NB4 (cell line): ENCODE data around the gene SIRT7.

Source experiments
- DNase-seq: peaks from one replicate; pipeline ENCODE4 v3.0.0; 2010; ENCODE audit warnings: low read depth
- H3K4me3 ChIP-seq: one replicate; pipeline ENCODE4 v1.5.1; 2011; ENCODE audit warnings: mild to moderate bottlenecking, low read depth, low read length, moderate library complexity
- MYC ChIP-seq: IDR thresholded peaks from 2 replicates; pipeline ENCODE4 v1.6.1; 2011; ENCODE audit warnings: low read depth, low read length
- POLR2A ChIP-seq: IDR thresholded peaks from 2 replicates; pipeline ENCODE4 v1.6.1; 2011; ENCODE audit warnings: mild to moderate bottlenecking; ENCODE audit not compliant: insufficient read length; ENCODE audit errors: extremely low read depth
- TF ChIP-seq, protein P1 (sequence below): IDR thresholded peaks from 2 replicates; pipeline ENCODE4 v1.6.1; 2011; ENCODE audit warnings: low read depth, low read length
- TF ChIP-seq, protein P2 (sequence below): IDR thresholded peaks from one replicate; pipeline ENCODE4 v1.5.1; 2012; ENCODE audit warnings: low read depth, low read length

Gene SIRT7, protein sequence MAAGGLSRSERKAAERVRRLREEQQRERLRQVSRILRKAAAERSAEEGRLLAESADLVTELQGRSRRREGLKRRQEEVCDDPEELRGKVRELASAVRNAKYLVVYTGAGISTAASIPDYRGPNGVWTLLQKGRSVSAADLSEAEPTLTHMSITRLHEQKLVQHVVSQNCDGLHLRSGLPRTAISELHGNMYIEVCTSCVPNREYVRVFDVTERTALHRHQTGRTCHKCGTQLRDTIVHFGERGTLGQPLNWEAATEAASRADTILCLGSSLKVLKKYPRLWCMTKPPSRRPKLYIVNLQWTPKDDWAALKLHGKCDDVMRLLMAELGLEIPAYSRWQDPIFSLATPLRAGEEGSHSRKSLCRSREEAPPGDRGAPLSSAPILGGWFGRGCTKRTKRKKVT

DNA sequence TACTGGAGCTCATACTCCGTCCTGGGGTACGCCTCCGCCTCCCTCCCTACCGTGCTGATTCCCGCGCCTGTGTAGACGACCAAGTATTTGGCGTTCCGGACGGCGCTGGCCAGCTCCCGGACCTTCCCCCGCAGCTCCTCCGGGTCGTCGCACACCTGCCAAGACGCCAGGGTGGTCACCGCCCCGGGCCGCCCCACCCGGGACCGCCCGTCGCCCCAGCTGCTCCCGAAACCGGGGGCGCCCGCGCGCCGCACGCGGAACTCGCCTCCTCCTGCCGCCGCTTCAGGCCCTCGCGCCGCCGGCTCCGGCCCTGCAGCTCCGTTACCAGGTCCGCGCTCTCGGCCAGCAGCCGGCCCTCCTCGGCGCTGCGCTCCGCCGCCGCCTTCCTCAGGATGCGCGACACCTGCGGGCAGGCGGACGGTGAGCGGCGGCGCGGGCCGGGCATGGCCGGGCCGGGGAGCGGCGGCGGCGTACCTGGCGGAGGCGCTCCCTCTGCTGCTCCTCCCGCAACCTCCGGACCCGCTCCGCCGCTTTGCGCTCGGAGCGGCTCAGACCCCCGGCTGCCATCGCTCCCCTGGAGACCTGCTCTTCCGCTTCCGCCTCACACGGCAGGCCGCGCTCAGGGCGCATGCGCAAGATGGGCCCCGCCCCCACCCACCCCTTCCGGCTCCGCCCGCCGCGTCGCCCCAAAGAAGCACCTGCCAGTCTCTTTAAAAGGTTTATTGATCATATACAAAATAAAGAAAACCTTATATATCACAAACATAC lies at the start of gene SIRT7:
TSS of gene SIRT7 (minus strand) at position 612 of the 768 bp plus-strand sequence. CDS start at position 567, 45 bp downstream.
- peak; percentile 82 for DNase-seq
- H3K4me3 ChIP-seq = peak within 1 kb of the TSS; percentile 75
- TF ChIP-seq, protein P1, sequence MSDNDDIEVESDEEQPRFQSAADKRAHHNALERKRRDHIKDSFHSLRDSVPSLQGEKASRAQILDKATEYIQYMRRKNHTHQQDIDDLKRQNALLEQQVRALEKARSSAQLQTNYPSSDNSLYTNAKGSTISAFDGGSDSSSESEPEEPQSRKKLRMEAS = no peak
- no peak for TF ChIP-seq MYC
- peak; percentile 72 for TF ChIP-seq POLR2A
- TF ChIP-seq, protein P2, sequence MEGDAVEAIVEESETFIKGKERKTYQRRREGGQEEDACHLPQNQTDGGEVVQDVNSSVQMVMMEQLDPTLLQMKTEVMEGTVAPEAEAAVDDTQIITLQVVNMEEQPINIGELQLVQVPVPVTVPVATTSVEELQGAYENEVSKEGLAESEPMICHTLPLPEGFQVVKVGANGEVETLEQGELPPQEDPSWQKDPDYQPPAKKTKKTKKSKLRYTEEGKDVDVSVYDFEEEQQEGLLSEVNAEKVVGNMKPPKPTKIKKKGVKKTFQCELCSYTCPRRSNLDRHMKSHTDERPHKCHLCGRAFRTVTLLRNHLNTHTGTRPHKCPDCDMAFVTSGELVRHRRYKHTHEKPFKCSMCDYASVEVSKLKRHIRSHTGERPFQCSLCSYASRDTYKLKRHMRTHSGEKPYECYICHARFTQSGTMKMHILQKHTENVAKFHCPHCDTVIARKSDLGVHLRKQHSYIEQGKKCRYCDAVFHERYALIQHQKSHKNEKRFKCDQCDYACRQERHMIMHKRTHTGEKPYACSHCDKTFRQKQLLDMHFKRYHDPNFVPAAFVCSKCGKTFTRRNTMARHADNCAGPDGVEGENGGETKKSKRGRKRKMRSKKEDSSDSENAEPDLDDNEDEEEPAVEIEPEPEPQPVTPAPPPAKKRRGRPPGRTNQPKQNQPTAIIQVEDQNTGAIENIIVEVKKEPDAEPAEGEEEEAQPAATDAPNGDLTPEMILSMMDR = no peak

DNA sequence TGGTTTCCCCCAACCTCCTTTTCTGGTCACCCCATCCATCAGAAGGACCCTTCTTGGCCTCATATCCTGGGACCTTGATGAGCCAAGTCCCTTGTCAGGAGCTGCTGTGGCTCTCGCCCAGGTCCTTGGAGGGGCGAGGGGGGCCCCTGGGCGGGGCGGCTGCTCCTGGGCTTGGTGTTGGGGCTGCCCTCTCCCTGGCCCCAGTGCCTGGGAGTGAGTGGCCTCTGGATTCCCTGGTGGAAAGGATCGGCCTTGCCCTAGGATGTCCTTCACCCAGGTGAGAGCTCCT lies 49.2 kb upstream of the SIRT7 start:
- TF ChIP-seq, protein P2 = no peak
- TF ChIP-seq, protein P1 = no peak
- TF ChIP-seq POLR2A (no peak), MYC (no peak)
- no peak overlapping the region for H3K4me3 ChIP-seq

DNA sequence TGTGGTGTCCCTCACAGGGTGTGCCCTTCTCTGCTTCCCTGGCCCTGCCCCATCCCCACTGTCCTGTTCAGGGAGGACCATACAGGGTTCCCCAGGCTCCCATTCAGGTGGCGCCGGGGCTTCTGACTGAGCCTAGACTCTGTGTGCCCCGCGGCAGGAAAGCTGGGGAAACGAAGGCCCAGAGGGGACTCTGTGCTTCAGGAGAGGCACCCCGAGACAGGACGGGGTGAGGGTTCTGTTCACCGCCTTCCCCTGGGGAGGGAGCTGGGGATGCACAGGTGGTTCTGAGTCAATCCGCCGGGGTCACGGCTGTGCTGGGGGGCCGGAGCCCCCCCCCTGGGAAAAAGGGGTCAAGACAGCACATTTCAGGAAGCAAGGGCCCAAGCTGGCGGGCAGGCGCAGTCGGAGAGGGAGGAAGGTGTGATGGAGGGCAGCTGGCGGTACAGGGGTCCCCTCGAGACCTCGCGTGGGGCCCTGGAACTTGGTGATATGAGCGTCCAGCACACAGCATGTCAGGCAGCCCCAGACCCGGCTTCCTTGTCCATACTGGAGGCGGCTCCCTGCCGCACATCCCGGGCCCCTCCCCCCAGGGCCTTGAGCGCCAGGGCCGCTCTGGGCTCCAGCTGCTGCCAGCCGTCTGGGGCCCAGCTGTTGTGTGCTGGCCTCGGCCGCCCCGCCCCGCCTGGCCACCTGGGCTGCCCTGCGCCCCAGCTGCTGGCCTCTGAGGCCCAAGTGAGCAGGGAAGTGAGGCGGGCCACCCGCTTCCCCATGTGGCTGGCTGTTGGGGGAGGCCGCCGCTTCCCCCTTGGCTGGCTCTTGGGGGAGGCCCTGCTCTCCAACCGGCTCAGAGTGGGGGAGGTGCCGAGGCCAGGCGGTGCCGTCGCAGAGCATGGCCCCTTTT lies 48.6 kb upstream of the SIRT7 start:
- DNase-seq = peak; percentile 56
- no peak overlapping the region for H3K4me3 ChIP-seq
- TF ChIP-seq, protein P1 = no peak

More for the DNA sequence above, 49.2 kb upstream of the SIRT7 start:
- DNase-seq = no peak

DNA sequence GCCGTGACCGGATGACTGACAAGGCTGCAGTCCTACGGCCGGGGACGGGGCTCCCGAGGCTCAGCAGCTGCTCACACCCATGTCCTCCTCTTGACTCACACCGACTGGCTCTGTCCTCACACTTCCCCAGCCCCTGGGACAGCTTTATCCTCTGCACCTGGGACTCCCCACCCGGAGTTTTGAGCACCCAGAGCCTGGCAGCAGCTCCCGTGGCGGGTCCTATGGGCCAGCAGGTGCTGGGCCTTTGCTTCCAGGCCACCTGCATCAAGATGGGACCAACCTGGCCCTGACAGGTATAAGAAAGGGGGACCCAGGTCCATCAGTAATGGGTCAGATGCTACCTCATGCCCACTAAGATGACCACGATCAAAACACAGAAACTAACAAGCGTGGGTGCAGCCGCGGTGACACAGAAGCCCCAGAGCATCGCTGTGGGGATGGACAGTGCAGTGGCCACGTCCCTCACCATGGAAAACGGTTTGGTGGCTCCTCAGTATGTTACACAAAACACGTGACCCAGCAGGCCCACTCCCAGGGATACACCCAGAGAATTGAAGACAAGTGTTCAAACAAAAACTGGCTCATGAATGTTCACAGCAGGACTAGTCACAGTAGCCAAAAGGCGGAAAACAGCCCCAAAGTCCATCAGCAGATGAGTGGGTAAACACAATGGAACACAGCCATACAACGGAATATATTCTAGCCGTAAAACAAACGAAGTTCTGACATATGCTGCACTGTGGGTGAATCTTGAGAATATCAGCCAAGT lies 46.3 kb upstream of the SIRT7 start:
- TF ChIP-seq POLR2A (no peak), MYC (no peak)
- TF ChIP-seq, protein P2 = no peak
- TF ChIP-seq, protein P1 = no peak
- no peak overlapping the region for H3K4me3 ChIP-seq
- DNase-seq = no peak

DNA sequence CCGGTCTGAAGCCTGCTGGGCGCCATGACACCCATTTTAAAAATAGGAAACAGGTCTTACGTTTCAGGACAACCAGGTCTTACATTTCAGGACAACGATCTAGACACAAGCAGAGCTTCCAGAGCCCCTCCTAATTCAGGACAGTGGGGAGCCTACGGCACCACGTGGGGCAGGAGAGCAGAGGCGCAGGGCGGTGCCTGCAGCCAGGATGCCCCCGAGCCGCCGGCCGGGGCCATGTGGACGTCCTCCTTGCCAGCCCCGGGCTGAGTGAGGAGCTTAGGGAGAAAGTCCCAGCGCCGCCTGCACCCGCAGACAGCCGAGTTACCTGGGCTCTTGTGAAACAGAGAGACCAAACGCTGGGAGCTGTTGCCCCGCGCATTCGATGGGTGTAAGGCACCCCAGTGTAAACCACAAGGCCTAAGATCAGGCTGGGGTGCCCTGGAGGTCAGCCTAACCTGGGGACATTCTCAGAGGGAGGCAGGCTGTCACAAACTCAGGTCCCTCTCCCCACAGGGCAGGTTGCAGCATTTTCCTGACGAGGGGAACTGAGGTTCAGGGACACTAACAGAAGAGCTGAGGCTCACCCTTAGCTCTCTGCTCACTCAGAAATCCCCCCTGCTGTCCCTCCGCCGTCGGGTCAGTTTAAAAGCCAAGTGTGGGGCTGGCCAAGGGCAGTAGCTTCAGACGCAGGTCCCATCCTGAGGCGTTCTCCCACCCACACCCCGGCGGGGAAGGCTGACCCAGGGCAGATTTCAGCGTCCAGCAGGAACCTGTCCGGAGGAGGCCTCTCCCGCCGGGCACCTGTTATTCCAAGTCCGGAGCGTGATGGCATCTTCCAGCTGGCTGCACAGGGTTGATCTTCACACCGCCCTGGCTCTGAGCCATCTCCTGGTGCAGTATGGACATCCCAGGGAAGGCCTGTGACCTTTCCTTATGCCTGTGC lies 44.8 kb upstream of the SIRT7 start:
- TF ChIP-seq, protein P2 = no peak
- TF ChIP-seq, protein P1 = no peak
- no peak for TF ChIP-seq POLR2A
- TF ChIP-seq MYC = no peak
- H3K4me3 ChIP-seq = no peak overlapping the region

More for the DNA sequence above, 44.8 kb upstream of the SIRT7 start:
- DNase-seq = no peak
